ENCODE data around the gene OR10G2.
"Not testable (repeated sequence)": the region's sequence is repeated elsewhere in the genome, so short reads cannot be mapped to it uniquely, and the experiment has no call there.

The OR10G2 gene

DNA sequence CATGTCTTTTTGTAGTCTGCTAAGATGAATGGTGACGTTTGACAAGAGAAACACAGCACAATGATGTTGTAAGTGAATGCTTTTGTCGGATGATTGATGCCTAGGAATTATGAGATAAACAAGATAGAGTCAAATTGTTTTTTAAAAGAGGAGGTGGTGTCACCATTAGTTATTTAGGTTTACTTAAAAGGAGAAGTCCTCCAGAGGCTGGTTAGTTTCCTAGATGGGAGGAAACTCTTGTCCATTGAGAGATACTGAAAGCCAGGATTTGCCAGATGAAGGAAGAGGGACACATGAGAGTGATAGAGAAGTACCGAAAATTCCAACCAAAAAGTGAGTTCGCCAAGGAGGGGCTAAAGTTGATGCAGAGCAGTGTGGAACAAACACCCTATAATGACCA is at the start of gene OR10G2:
Gene OR10G2, minus strand, starts transcription at position 101 of the 400 bp plus-strand sequence. Its CDS starts 98 bp downstream, at position 3.
- no peak for DNase-seq

GRCh38 chr14:21680072-21680471 is 45.3 kb upstream of the OR10G2 start:
- no peak for DNase-seq

GRCh38 chr14:21675566-21675965 is 40.8 kb upstream of the OR10G2 start:
- DNase-seq, result no peak

DNA sequence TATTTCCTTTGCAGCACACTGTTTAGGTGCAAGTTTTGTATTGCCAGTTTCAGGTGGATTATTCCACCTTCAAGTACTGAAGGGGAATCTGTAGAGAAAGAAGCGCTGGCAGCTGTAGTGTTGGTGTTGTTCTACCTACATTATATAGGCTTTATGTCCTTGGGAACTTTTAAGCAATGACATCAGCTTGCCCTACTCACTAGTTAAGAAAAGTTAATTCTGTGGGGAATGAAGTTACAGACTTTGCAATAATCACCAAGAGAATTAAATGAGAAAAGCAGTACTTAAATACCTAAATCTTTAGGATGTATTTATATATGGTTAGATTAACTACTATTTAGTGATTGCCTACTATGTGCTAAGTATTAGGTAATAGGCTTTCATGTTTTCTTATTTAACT is 39.0 kb upstream of the OR10G2 start, which contains the start of gene OR4E1:
Gene OR4E1, minus strand, starts transcription at position 101 of the 400 bp plus-strand sequence. CDS start 2,883 bp downstream, outside the sequence.
- no peak for DNase-seq

DNA sequence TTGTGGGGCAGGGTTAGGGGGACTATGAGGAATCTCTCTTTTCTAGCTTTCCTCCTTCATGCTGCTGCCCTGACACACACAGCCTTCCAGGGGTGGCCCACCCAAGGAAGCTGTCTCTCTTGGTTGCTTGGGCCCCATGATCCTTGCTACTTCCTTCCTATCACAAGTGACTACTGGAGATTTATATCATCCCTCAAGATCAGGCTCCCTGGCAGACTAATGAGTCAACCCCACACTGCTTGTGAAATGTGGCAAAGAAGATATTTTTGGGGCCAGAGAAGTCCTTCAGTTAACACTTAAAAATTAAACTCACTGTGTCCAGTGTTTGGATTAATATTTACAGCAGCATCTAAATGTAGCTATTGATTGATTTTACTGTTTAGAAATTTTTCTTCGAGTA is 37.4 kb upstream of the OR10G2 start:
- no peak for DNase-seq

DNA sequence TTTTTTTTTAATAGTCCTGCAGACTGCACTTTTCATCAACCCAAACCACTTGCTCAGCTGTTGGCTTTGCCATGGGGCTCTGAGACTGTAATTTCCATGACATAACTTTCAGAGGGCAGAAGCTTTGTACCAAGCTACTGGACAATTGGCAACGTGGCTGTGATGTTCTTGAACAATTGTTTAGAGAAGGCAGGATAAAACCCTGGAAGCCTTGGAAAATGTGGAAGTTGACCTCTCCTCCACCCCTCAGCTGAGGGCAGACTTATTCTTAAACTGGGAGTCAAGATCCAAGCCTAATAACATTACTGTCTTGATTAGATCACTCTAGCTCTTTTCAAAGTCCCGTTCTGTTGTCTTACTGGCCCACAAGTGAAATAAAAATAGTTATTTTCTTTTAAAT is 36.6 kb upstream of the OR10G2 start:
- no peak for DNase-seq

GRCh38 chr14:21669284-21669683 is 34.5 kb upstream of the OR10G2 start:
- DNase-seq, result no peak

- DNase-seq, result no peak
Measured at GRCh38 chr14:21668377-21668776, 33.6 kb upstream of the OR10G2 start.

- DNase-seq, result no peak
Measured at GRCh38 chr14:21656980-21657379, 22.2 kb upstream of the OR10G2 start.

GRCh38 chr14:21654215-21654614 is 19.5 kb upstream of the OR10G2 start:
- no peak for DNase-seq

GRCh38 chr14:21653331-21653885 is 18.7 kb upstream of the OR10G2 start, which contains the start of gene OR4E2:
OR4E2 (plus strand) TSS chr14:21653835; CDS start chr14:21665083, 11,248 bp downstream.
- DNase-seq, result no peak

GRCh38 chr14:21652209-21652808 is 17.6 kb upstream of the OR10G2 start:
- DNase-seq, result no peak

GRCh38 chr14:21647380-21647779 is 12.6 kb upstream of the OR10G2 start:
- DNase-seq, result no peak

- no peak for DNase-seq
Measured at GRCh38 chr14:21643407-21643806, 8.7 kb upstream of the OR10G2 start.

DNA sequence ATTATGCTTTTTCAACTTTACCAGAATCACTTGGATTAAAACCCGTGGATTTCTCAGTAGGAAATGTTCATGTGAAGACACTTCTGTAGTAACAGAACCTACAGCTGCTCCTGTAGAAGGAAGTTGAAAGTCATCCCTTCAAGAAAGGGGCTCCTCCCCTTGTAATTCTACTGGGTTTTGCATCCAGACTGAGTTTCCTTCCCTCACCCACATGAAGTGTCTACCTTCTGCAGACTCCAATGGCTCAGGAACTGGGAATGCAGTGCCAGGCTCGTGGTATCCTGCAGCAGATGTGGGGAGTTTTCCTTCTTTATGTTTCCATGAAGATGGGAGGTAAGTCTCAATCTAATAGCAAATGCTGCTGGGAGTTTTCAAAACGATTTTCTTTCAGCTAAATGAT is 7.9 kb upstream of the OR10G2 start:
- DNase-seq, result no peak

- DNase-seq, result no peak
Measured at GRCh38 chr14:21631084-21631483, 3.7 kb downstream of the OR10G2 start.

DNA sequence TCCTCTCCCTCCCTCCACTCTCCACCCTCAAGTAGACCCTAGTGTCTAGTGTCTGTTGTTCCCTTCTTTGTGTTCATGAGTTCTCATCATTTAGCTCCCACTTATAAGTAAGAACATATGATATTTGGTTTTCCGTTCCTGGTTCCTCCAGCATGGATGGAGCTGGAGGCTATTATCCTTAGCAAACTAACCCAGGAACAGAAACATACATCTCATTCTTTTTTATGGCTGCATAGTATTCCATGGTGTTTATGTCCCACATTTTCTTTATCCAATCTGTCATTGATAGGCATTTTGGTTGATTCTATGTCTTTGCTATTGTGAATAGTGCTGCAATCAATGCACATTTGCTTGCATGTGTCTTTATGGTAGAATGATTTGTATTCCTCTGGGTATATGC is 4.2 kb downstream of the OR10G2 start:
- not testable (repeated sequence) for DNase-seq

DNA sequence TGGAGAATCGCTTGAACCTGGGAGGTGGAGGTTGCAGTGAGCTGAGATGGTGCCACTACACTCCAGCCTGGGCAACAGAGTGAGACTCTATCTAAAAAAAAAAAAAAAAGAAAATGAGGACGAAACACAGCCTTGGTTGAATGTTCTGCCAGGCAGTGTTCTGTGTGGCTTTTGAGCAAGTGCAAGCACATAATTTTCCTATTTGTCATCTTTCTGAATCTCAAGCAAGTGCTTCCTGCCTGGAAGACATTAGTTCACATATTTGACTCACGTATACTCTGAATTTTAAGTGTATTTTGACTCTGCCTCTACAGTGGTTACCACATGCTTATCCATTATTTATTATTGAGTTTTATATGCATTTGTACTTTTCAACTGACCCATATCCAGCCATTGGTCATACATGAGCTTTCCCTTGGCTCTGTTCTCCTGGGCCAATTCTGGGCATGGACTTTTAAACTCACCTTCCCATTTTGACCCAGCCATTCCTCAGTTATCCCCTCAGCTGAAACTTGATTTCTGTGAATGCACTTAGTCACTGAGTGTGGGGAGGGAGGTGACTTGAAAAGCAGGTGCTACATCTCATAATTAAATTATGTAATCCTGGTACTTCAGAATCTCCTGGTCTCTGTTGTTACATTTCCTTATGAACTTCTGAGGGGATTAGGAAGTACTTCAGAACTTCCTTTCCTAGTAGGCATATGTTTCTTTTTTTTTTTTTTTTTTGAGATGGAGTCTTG is 8.1 kb downstream of the OR10G2 start:
- no peak for DNase-seq

DNA sequence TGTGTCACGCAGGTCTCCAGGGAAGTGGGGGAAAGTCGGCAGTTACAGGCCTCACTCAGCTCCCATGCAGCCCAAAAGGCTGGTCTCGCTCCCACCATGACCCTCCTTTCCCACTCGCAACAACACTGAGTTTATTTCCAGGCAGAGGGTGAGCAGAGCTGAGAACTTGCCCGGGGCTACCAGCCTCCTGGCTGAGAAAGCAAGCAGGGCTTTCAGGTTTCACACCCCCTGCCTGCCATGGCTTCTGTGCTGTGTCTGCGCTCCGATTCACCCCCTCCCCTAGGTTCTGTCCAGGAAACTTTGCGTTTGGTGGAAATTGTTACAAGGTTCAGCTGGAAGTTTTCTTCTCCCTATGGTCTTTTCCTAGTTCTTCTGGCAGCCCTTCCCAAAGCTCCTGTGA is 17.1 kb downstream of the OR10G2 start:
- DNase-seq, result no peak

GRCh38 chr14:21614240-21614639 is 20.5 kb downstream of the OR10G2 start:
- DNase-seq, result no peak

DNA sequence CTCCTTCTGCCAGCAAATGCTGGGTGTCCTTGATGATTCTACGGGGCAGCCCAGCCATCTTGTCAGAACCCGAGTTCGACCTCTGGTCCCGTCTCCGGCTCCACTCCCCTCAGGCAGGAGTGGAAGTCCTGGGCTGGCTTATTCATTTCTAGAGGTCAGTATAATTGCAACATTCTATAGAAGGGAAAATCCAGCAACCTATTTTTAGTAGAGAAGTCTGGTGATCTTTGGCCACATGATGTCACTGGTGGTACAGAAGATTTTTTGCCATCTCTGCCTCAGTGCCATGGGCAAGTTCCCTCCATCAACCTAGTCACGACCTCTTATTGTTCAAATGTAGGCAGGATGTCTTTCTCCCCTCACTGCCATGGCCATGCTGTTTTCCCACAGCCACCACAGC is 22.4 kb downstream of the OR10G2 start:
- no peak for DNase-seq

- DNase-seq, result not testable (repeated sequence)
Measured at GRCh38 chr14:21602181-21602580, 32.6 kb downstream of the OR10G2 start.

DNA sequence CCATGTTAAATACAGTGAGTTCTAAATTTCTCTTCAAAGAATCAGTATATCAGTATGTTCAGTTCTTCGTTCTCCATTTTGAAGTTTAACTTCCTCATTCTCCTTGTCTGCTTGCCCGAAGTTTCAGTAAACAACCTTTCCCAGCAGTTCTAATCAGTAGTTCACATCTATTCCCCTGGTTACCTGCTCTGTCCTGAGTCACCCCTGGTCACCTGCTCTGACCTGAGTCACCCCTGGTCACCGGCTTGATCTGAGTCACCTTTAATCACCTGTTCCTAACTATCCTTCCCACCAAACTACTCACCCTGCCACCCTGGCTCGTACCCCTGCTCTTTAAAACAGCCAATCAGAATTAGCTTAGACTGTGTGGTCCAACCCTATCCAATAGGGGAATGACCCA is 45.4 kb downstream of the OR10G2 start:
- no peak for DNase-seq
